Thyroid gland (tissue), 4 donors: Measurements from ENCODE around the gene CSF3R. TPM values are rescaled to one million over a fixed set of nuclear protein-coding genes. Genes with fewer than 3 reads are reported as not detected.
"Not testable (repeated sequence)": the region's sequence is repeated elsewhere in the genome, so short reads cannot be mapped to it uniquely, and the experiment has no call there.

Experiments
- DNase-seq, 2 donors: peaks; one replicate each; pipeline ENCODE4 v3.0.0-alpha.2; 2019
- H3K27ac ChIP-seq, 3 donors: fragments of 200-600 bp; sonication (generic); 1 replicate in 2 of 3; 2 replicates in 1 of 3; pipeline ENCODE4 v1.5.1; 2016 to 2019; ENCODE audit warnings: mild to moderate bottlenecking in 1 of 3, moderate library complexity in 1 of 3
- H3K27me3 ChIP-seq: fragments of 200-600 bp; sonication (generic); one replicate; pipeline ENCODE4 v1.5.1; 2019
- H3K36me3 ChIP-seq, 2 donors: fragments of 200-600 bp; sonication (generic); one replicate each; pipeline ENCODE4 v1.5.1; 2016 to 2019
- H3K4me1 ChIP-seq, 2 donors: fragments of 200-600 bp; sonication (generic); one replicate each; pipeline ENCODE4 v1.5.1; 2017 to 2019
- H3K4me3 ChIP-seq, 3 donors: fragments of 200-600 bp; sonication (generic); replicated peaks in 1 of 3; 1 replicate in 2 of 3; 2 replicates in 1 of 3; pipeline ENCODE4 v1.5.1; 2016; ENCODE audit warnings: mild to moderate bottlenecking in 1 of 3
- H3K9me3 ChIP-seq: fragments of 200-600 bp; sonication (generic); one replicate; pipeline ENCODE4 v1.5.1; 2017
- POLR2A ChIP-seq, 2 donors: fragments of 450-650 bp; IDR thresholded peaks; one replicate each; pipeline ENCODE4 v1.6.1; 2017; ENCODE audit warnings: antibody characterized with exemption in 2 of 2, mild to moderate bottlenecking in 2 of 2, moderate library complexity in 1 of 2
- WGBS, 2 donors: methylation state at CpG; one replicate each; pipeline ENCODE4 v1.1.5; 2017; 5-methylcytosine and 5-hydroxymethylcytosine counted together
- intact Hi-C: fragments of 100-400 bp; cut with DNase I; formaldehyde crosslinking; loops from one replicate; pipeline ENCODE4 v1.15.1; 2023
- total RNA-seq, 4 donors: library from RNA; depleted of rRNA; stranded (reverse); fragments of >200 nt; gene quantifications; one replicate each; pipeline ENCODE4 v1.2.3, GENCODE V29; 2016
- TF ChIP-seq, protein P1 (sequence below), 6 experiments: fragments of 200-600 bp in 3 of 6; fragments of 450-650 bp in 3 of 6; sonication (generic) in 3 of 6; IDR thresholded peaks; one replicate each; pipeline ENCODE4 v1.5.1; 2016 to 2019; ENCODE audit warnings: antibody characterized with exemption in 6 of 6, mild to moderate bottlenecking in 2 of 6, inconsistent platforms in 1 of 6, moderate library complexity in 1 of 6

CSF3R gene
- total RNA-seq, 4 donors from 2014 or later, result 3.5 to 7.9 (median 7.1) TPM

DNA sequence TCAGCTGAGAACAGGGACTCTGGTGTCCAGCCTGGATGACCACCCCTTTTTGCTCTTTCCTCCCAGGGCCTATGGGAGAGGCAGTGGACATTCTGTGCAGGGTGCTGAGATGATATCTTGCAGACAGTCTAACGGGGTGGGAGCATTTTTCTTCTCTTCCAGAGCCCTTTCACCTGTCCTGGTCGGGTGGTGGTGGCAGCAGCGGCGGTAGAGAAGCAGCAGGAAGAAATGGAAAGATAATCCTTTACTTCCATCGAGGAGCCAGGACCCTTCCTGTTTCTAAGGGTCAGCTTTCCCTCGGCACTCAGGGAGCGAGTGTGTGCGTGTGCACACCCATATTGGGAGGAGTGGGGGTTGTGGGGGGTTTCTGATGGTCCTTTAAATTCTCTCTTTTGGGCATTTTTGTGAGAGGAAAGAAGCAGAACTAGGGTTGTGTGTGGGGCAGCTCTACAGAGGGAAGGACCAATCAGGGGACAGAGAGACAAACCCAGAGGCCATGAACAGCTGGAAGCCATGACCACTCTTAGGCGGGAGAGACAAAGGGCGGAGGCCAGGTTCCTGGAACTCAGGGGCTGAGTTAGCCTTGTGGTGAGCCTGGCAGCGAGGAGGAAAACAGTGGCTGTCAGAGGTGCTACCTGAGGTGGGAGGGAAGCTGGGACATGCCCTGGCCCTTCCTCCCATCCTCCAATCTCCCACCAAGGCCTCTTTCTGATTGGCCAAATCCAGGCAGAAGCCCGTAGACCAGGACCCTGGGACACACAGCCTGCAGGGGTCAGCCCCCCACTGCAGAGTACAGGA, 31.2 kb upstream of the CSF3R start:
- Histone ChIP-seq H3K9me3 (no peaks in the 10 kb centered on the region), H3K4me3 (no peak overlapping the region), H3K27ac (no peak overlapping the region), H3K4me1 (no peaks in the 10 kb centered on the region), H3K27me3 (no peaks in the 10 kb centered on the region), H3K36me3 (no peaks in the 10 kb centered on the region)
- no peak for DNase-seq
- intact Hi-C loops, result no loop called here
- WGBS, 2 donors, result 67 to 72% methylated on average over 12 of the region's 12 CpGs
- TF ChIP-seq, protein P1, sequence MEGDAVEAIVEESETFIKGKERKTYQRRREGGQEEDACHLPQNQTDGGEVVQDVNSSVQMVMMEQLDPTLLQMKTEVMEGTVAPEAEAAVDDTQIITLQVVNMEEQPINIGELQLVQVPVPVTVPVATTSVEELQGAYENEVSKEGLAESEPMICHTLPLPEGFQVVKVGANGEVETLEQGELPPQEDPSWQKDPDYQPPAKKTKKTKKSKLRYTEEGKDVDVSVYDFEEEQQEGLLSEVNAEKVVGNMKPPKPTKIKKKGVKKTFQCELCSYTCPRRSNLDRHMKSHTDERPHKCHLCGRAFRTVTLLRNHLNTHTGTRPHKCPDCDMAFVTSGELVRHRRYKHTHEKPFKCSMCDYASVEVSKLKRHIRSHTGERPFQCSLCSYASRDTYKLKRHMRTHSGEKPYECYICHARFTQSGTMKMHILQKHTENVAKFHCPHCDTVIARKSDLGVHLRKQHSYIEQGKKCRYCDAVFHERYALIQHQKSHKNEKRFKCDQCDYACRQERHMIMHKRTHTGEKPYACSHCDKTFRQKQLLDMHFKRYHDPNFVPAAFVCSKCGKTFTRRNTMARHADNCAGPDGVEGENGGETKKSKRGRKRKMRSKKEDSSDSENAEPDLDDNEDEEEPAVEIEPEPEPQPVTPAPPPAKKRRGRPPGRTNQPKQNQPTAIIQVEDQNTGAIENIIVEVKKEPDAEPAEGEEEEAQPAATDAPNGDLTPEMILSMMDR (IDR thresholded peaks at IDR 0.05), result no peak
- no peak for TF ChIP-seq POLR2A (IDR thresholded peaks at IDR 0.05)

DNA sequence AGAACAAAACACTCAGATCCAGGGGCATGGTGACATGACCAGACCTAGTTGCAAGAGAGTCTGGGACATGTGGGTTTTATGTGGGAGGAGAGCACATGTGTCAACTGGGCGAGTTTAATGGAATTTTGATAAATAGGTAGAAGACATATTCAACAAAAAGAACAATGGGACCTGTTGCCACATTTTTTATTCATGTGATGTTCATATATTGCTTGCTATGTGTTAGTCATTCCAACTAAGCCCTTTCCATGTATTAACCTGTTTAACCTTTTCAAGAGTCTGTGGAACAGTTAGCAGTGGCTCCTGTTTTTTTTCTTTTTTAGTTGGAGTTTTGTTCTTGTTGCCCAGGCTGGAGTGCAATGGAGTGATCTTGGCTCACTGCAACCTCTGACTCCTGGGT, 30.1 kb upstream of the CSF3R start:
- Histone ChIP-seq H3K36me3 (no peaks in the 10 kb centered on the region), H3K4me3 (no peak overlapping the region), H3K4me1 (no peaks in the 10 kb centered on the region), H3K9me3 (no peaks in the 10 kb centered on the region), H3K27ac (no peak overlapping the region), H3K27me3 (no peaks in the 10 kb centered on the region)
- TF ChIP-seq, protein P1 (IDR thresholded peaks at IDR 0.05), result no peak
- no peak for TF ChIP-seq POLR2A (IDR thresholded peaks at IDR 0.05)
- intact Hi-C loops, result no loop called here
- DNase-seq, result no peak
- 83 to 92% methylated on average over 1 of the region's 1 CpG for WGBS, 2 donors

DNA sequence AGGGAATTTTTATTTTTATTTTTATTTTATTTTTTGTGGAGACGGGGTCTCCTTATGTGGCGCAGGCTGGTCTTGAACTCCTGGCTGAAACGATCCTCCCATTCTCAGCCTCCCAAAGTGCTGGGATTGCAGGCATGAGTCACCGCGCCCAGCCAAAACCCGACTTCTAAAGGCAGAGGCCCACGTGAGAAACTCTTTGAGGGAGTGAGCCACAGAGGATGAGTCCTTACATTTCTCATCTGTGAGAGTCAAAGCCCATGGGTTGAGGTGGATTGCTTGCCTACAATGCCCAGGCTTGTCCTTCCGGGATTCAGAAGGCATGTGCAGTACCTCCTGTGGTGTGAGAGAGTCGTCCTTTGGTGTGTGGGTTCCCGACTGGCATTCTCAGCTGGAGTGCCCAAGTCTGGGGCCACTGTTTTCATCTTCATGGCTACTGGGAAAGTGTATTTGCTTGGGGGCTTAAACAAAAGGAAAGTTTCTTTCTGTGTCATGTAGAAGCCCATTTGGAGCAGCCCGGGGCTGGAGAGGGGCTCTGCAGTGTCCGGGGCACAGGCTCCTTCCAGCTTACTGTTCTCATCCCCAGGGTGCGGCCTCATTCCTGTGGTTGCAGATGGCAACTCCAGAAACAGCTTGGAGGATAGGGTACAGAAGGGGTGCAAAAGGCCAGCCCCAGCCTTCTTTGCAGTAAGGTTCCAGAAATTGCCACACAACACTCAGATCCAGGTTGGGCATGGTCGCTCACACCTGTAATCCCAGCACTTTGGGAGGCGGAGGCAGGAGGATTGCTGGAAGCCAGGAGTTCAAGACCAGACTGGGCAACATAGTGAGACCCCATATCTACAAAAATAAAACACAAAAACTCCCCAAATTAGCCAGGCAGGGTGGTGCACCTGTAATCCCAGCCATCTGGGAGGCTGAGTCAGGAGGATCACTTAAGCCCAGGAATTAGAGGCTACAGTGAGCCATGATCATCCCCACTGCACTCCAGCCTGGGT, 29.4 kb upstream of the CSF3R start:
- no peak for DNase-seq
- Histone ChIP-seq H3K9me3 (no peaks in the 10 kb centered on the region), H3K27ac (no peak overlapping the region), H3K4me3 (no peak overlapping the region), H3K36me3 (no peaks in the 10 kb centered on the region), H3K4me1 (no peaks in the 10 kb centered on the region), H3K27me3 (no peaks in the 10 kb centered on the region)
- intact Hi-C loops, result no loop called here
- WGBS, 2 donors, result 77 to 83% methylated on average over 13 to 15 of the region's 15 CpGs
- no peak for TF ChIP-seq POLR2A (IDR thresholded peaks at IDR 0.05)
- TF ChIP-seq, protein P1 (IDR thresholded peaks at IDR 0.05), result no peak

DNA sequence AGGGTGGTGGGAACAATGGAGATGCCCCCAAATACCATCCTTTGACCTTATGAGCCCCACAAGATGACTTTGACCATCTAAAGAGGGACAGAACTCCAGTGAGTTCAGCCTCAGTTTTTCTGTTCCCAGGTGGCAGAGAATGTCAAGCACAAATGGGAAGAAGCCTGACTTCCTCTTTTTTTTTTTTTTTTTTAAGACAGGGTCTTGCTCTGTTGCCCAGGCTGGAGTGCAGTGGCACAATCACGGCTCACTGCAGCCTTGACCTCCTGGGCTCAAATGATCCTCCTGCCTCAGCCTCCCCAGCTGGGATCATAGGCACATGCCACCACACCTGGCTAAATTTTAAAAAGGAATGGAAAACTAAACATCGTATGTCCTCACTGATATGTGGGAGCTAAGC, 28.5 kb upstream of the CSF3R start:
- H3K36me3 ChIP-seq, intact Hi-C loops, H3K4me1 ChIP-seq, DNase-seq, H3K27ac ChIP-seq, H3K27me3 ChIP-seq, H3K9me3 ChIP-seq, H3K4me3 ChIP-seq: not testable (repeated sequence)
- WGBS, 2 donors, result 83 to 92% methylated on average over 2 of the region's 2 CpGs

DNA sequence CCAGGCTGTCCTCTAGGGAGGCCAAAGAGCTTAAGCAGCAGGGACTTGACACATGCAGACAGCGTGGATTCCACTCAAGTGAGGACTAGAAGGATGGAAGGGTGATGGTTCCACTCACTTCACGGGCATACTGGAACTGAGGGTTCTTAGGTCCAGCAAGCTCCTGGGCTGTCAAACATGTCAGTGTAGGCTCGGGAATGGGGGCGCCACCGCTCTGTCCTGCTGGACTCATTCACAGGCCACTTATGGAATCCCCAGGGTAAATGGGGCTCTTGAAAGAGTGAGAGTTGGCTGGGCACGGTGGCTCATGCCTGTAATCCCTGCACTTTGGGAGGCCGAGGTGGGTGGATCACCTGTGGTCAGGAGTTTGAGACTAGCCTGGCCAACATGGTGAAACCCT, 27.7 kb upstream of the CSF3R start:
- DNase-seq, result no peak
- TF ChIP-seq POLR2A (IDR thresholded peaks at IDR 0.05), result no peak
- TF ChIP-seq, protein P1 (IDR thresholded peaks at IDR 0.05), result no peak
- H3K9me3 ChIP-seq, result no peaks in the 10 kb centered on the region
- no peaks in the 10 kb centered on the region for H3K27me3 ChIP-seq
- WGBS, 2 donors, result 55 to 59% methylated on average over 7 of the region's 7 CpGs
- H3K4me3 ChIP-seq, result no peak overlapping the region
- intact Hi-C loops, result no loop called here
- no peaks in the 10 kb centered on the region for H3K4me1 ChIP-seq
- H3K36me3 ChIP-seq, result no peaks in the 10 kb centered on the region
- no peak overlapping the region for H3K27ac ChIP-seq
